ENCODE data around the gene SIGLEC1.

The SIGLEC1 gene

GRCh38 chr20:3679749-3680700 lies 32.4 kb downstream of the SIGLEC1 start:
- no peaks in the 10 kb centered on the region for H3K79me2 ChIP-seq (ENCODE audit: insufficient read depth, low read length)
- no peak for TF ChIP-seq CTCF (conservative IDR thresholded peaks at IDR 0.05; ENCODE audit: low read length)
- TF ChIP-seq EZH2phosphoT487 (IDR thresholded peaks at IDR 0.05; ENCODE audit: borderline replicate concordance) = no peak
- no peak overlapping the region for H3K4me3 ChIP-seq (ENCODE audit: low read length, poor library complexity, severe bottlenecking)
- H3K27me3 ChIP-seq (ENCODE audit: insufficient read depth, low read length, poor library complexity, severe bottlenecking) = no peaks in the 10 kb centered on the region
- no peaks in the 10 kb centered on the region for H3K9me2 ChIP-seq (replicated peaks; ENCODE audit: low read depth, low read length)
- H3K36me3 ChIP-seq (ENCODE audit: insufficient read depth, low read length) = no peaks in the 10 kb centered on the region
- no peak overlapping the region for H3K9ac ChIP-seq (ENCODE audit: low read depth, low read length, poor library complexity, severe bottlenecking)
- H3F3A ChIP-seq (ENCODE audit: low read depth) = no peaks in the 10 kb centered on the region
- H3K4me2 ChIP-seq (ENCODE audit: low read depth, low read length, poor library complexity, severe bottlenecking) = no peak overlapping the region
- H3K4me1 ChIP-seq (ENCODE audit: insufficient read depth, low read length, poor library complexity, severe bottlenecking) = no peaks in the 10 kb centered on the region
- no peaks in the 10 kb centered on the region for H4K20me1 ChIP-seq (ENCODE audit: insufficient read depth, low read length, poor library complexity, severe bottlenecking)
- H3K9me3 ChIP-seq (ENCODE audit: insufficient read depth, low read depth, low read length) = no peaks in the 10 kb centered on the region
- no peak overlapping the region for H2AFZ ChIP-seq (ENCODE audit: low read length)

GRCh38 chr20:3678856-3679720 lies 33.3 kb downstream of the SIGLEC1 start:
- no peaks in the 10 kb centered on the region for H3K36me3 ChIP-seq (ENCODE audit: insufficient read depth, low read length)
- H3K9me3 ChIP-seq (ENCODE audit: insufficient read depth, low read depth, low read length) = no peaks in the 10 kb centered on the region
- H3K27me3 ChIP-seq (ENCODE audit: insufficient read depth, low read length, poor library complexity, severe bottlenecking) = no peaks in the 10 kb centered on the region
- H3K4me3 ChIP-seq (ENCODE audit: low read length, poor library complexity, severe bottlenecking) = no peak overlapping the region
- no peak overlapping the region for H2AFZ ChIP-seq (ENCODE audit: low read length)
- no peaks in the 10 kb centered on the region for H4K20me1 ChIP-seq (ENCODE audit: insufficient read depth, low read length, poor library complexity, severe bottlenecking)
- TF ChIP-seq CTCF (conservative IDR thresholded peaks at IDR 0.05; ENCODE audit: low read length) (no peak), EZH2phosphoT487 (IDR thresholded peaks at IDR 0.05; ENCODE audit: borderline replicate concordance) (no peak)
- no peaks in the 10 kb centered on the region for H3K9me2 ChIP-seq (replicated peaks; ENCODE audit: low read depth, low read length)
- no peaks in the 10 kb centered on the region for H3K4me1 ChIP-seq (ENCODE audit: insufficient read depth, low read length, poor library complexity, severe bottlenecking)
- no peak overlapping the region for H3K4me2 ChIP-seq (ENCODE audit: low read depth, low read length, poor library complexity, severe bottlenecking)
- H3K79me2 ChIP-seq (ENCODE audit: insufficient read depth, low read length) = no peaks in the 10 kb centered on the region
- no peak overlapping the region for H3K9ac ChIP-seq (ENCODE audit: low read depth, low read length, poor library complexity, severe bottlenecking)
- H3F3A ChIP-seq (ENCODE audit: low read depth) = no peaks in the 10 kb centered on the region

GRCh38 chr20:3678198-3678597 lies 34.2 kb downstream of the SIGLEC1 start:
- TF ChIP-seq EZH2phosphoT487 (IDR thresholded peaks at IDR 0.05; ENCODE audit: borderline replicate concordance) (no peak), CTCF (conservative IDR thresholded peaks at IDR 0.05; ENCODE audit: low read length) (no peak)

More at GRCh38 chr20:3678198-3678597, 34.2 kb downstream of the SIGLEC1 start:
- H2AFZ ChIP-seq (ENCODE audit: low read length) = no peak overlapping the region
- H3K4me1 ChIP-seq (ENCODE audit: insufficient read depth, low read length, poor library complexity, severe bottlenecking) = no peaks in the 10 kb centered on the region
- no peaks in the 10 kb centered on the region for H3K9me2 ChIP-seq (replicated peaks; ENCODE audit: low read depth, low read length)
- H3K9me3 ChIP-seq (ENCODE audit: insufficient read depth, low read depth, low read length) = no peaks in the 10 kb centered on the region
- no peaks in the 10 kb centered on the region for H3F3A ChIP-seq (ENCODE audit: low read depth)
- H3K27me3 ChIP-seq (ENCODE audit: insufficient read depth, low read length, poor library complexity, severe bottlenecking) = no peaks in the 10 kb centered on the region
- no peaks in the 10 kb centered on the region for H3K36me3 ChIP-seq (ENCODE audit: insufficient read depth, low read length)
- no peak overlapping the region for H3K4me2 ChIP-seq (ENCODE audit: low read depth, low read length, poor library complexity, severe bottlenecking)
- H4K20me1 ChIP-seq (ENCODE audit: insufficient read depth, low read length, poor library complexity, severe bottlenecking) = no peaks in the 10 kb centered on the region
- H3K79me2 ChIP-seq (ENCODE audit: insufficient read depth, low read length) = no peaks in the 10 kb centered on the region
- H3K9ac ChIP-seq (ENCODE audit: low read depth, low read length, poor library complexity, severe bottlenecking) = no peak overlapping the region
- H3K4me3 ChIP-seq (ENCODE audit: low read length, poor library complexity, severe bottlenecking) = no peak overlapping the region
